ENCODE data around the gene IPO9. TPM values are rescaled to one million over a fixed set of nuclear protein-coding genes. Genes with fewer than 3 reads are reported as not detected.

IPO9 gene
- total RNA-seq, 6 experiments from 2014 or later, result 10.3 to 21.7 (median 19.1) TPM

- no peaks in the 10 kb centered on the region for H3K27me3 ChIP-seq
- intact Hi-C loops (cut with DNase I), result loop anchor here in 1 of 2 donors (10.0 kb wide), 1 partner anchor 235 kb away; the partner anchor contains the start of gene GPR37L1
- DNase-seq, result no peak
Observed at GRCh38 chr1:201889090-201889968, 60.4 kb downstream of the IPO9 start.

GRCh38 chr1:201890223-201890622 lies 61.3 kb downstream of the IPO9 start:
- no CpG with 5 or more reads among the region's 7 CpGs for WGBS (ENCODE audit: insufficient coverage, low coverage, low lambda C conversion rate, missing lambda C conversion rate)
- Histone ChIP-seq H3K27ac (no peak overlapping the region), H3K27me3 (no peaks in the 10 kb centered on the region), H3K4me3 (no peak overlapping the region), H3K36me3 (no peaks in the 10 kb centered on the region), H3K9me3 (no peaks in the 10 kb centered on the region), H3K4me1 (peaks cover 0 to 12% (median 0%) of the 10 kb centered on the region in 4 donors)
- DNase-seq, result no peak
- TF ChIP-seq POLR2A (IDR thresholded peaks at IDR 0.05), result no peak
- TF ChIP-seq CTCF (IDR thresholded peaks at IDR 0.05), result no peak
- no peak for ATAC-seq
- intact Hi-C loops (cut with DNase I), result loop anchor here (10.0 kb wide), 2 partner anchors 85 to 255 kb away; partner anchors contain the start of gene ARL8A (in 1 of the 2)

More at GRCh38 chr1:201889090-201889968, 60.4 kb downstream of the IPO9 start:
- H3K4me3 ChIP-seq, result peak overlapping the region; percentile 67 to 77 (median 68)
- H3K36me3 ChIP-seq, result no peaks in the 10 kb centered on the region
- 25% methylated on average over 9 of the region's 33 CpGs for WGBS (ENCODE audit: insufficient coverage, low coverage, low lambda C conversion rate, missing lambda C conversion rate)
- no peaks in the 10 kb centered on the region for H3K9me3 ChIP-seq
- H3K27ac ChIP-seq, result no peak overlapping the region
- TF ChIP-seq CTCF (IDR thresholded peaks at IDR 0.05) (no peak), POLR2A (IDR thresholded peaks at IDR 0.05) (no peak)
- no peak for ATAC-seq
- H3K4me1 ChIP-seq, result peaks cover 0 to 12% (median 0%) of the 10 kb centered on the region in 4 donors

- no peak overlapping the region for H3K27ac ChIP-seq
- intact Hi-C loops (cut with DNase I), result loop anchor here (10.0 kb wide), 2 partner anchors 84 to 254 kb away; partner anchors contain the start of gene ARL8A (in 1 of the 2)
- TF ChIP-seq POLR2A (IDR thresholded peaks at IDR 0.05), result no peak
- no peak for TF ChIP-seq CTCF (IDR thresholded peaks at IDR 0.05)
- ATAC-seq (no peak), DNase-seq (no peak)
- no peak overlapping the region for H3K4me3 ChIP-seq
- no peaks in the 10 kb centered on the region for H3K9me3 ChIP-seq
- peaks cover 0 to 12% (median 0%) of the 10 kb centered on the region in 4 donors for H3K4me1 ChIP-seq
- no peaks in the 10 kb centered on the region for H3K36me3 ChIP-seq
- H3K27me3 ChIP-seq, result no peaks in the 10 kb centered on the region
- WGBS (ENCODE audit: insufficient coverage, low coverage, low lambda C conversion rate, missing lambda C conversion rate), result 92% methylated on average over 2 of the region's 3 CpGs
Observed at GRCh38 chr1:201890806-201891450, 62.0 kb downstream of the IPO9 start.

- Histone ChIP-seq H3K36me3 (no peaks in the 10 kb centered on the region), H3K4me1 (peaks cover 0 to 12% (median 0%) of the 10 kb centered on the region in 4 donors), H3K9me3 (no peaks in the 10 kb centered on the region), H3K4me3 (no peak overlapping the region), H3K27me3 (no peaks in the 10 kb centered on the region), H3K27ac (no peak overlapping the region)
- intact Hi-C loops (cut with DNase I), result loop anchor here (10.0 kb wide), 2 partner anchors 83 to 253 kb away; partner anchors contain the start of gene ARL8A (in 1 of the 2)
- TF ChIP-seq POLR2A (IDR thresholded peaks at IDR 0.05) (no peak), CTCF (IDR thresholded peaks at IDR 0.05) (no peak)
- DNase-seq (no peak), ATAC-seq (no peak)
- WGBS (ENCODE audit: insufficient coverage, low coverage, low lambda C conversion rate, missing lambda C conversion rate), result 65% methylated on average over 4 of the region's 5 CpGs
Observed at GRCh38 chr1:201891451-201892045, 62.6 kb downstream of the IPO9 start.
